ENCODE results near the gene GALR3.

Gene GALR3

DNA sequence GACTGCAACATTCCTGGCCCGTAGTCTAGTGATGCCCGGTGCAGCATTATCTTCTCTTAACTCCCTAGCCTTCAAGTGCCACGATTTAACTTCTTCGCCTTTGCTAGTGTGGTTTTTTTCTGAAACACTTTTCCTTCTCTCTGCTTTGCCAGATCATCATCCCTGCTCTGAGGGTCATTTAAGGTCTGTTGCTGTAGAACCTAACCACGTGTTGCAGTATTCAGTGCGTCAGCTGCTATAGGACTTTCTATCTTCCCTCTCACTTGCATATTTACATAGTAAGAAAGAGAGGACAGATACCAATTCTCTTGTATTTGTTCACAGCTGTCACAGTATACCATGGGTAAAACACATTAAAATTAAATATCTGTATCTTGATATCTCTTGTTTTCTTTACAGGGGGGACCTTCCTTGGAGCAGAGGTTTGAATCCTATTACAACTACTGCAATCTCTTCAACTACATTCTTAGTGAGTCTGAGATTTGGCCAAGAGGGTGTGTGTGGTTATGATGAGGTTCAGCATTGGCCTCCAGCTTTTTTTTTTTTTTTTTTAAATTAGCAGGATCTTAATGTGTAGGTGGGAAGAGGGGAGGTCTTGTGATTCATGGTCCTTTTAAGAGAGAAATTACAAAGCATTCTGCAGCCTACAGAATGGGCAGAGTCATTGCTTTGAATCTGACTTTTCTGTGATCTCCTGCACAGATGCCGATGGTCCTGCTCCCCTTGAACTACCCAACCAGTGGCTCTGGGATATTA is 39.6 kb downstream of the GALR3 start:
- TF ChIP-seq ZBTB7A (IDR thresholded peaks at IDR 0.05; ENCODE audit: low read depth), result no peak
- TF ChIP-seq FOXM1 (IDR thresholded peaks at IDR 0.05; ENCODE audit: borderline replicate concordance, low read depth), result no peak
- TF ChIP-seq EGR1 (IDR thresholded peaks at IDR 0.05), result no peak
- TF ChIP-seq YY1 (IDR thresholded peaks at IDR 0.05; ENCODE audit: low read depth), result no peak
- TF ChIP-seq, protein P1, sequence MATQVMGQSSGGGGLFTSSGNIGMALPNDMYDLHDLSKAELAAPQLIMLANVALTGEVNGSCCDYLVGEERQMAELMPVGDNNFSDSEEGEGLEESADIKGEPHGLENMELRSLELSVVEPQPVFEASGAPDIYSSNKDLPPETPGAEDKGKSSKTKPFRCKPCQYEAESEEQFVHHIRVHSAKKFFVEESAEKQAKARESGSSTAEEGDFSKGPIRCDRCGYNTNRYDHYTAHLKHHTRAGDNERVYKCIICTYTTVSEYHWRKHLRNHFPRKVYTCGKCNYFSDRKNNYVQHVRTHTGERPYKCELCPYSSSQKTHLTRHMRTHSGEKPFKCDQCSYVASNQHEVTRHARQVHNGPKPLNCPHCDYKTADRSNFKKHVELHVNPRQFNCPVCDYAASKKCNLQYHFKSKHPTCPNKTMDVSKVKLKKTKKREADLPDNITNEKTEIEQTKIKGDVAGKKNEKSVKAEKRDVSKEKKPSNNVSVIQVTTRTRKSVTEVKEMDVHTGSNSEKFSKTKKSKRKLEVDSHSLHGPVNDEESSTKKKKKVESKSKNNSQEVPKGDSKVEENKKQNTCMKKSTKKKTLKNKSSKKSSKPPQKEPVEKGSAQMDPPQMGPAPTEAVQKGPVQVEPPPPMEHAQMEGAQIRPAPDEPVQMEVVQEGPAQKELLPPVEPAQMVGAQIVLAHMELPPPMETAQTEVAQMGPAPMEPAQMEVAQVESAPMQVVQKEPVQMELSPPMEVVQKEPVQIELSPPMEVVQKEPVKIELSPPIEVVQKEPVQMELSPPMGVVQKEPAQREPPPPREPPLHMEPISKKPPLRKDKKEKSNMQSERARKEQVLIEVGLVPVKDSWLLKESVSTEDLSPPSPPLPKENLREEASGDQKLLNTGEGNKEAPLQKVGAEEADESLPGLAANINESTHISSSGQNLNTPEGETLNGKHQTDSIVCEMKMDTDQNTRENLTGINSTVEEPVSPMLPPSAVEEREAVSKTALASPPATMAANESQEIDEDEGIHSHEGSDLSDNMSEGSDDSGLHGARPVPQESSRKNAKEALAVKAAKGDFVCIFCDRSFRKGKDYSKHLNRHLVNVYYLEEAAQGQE (IDR thresholded peaks at IDR 0.05; ENCODE audit: low read depth), result no peak
- TF ChIP-seq TEAD4 (IDR thresholded peaks at IDR 0.05), result no peak
- TF ChIP-seq, protein P2, sequence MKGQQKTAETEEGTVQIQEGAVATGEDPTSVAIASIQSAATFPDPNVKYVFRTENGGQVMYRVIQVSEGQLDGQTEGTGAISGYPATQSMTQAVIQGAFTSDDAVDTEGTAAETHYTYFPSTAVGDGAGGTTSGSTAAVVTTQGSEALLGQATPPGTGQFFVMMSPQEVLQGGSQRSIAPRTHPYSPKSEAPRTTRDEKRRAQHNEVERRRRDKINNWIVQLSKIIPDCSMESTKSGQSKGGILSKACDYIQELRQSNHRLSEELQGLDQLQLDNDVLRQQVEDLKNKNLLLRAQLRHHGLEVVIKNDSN (IDR thresholded peaks at IDR 0.05), result no peak
- TF ChIP-seq CEBPB (IDR thresholded peaks at IDR 0.05), result no peak
- TF ChIP-seq TAF1 (IDR thresholded peaks at IDR 0.05; ENCODE audit: low read depth), result no peak

DNA sequence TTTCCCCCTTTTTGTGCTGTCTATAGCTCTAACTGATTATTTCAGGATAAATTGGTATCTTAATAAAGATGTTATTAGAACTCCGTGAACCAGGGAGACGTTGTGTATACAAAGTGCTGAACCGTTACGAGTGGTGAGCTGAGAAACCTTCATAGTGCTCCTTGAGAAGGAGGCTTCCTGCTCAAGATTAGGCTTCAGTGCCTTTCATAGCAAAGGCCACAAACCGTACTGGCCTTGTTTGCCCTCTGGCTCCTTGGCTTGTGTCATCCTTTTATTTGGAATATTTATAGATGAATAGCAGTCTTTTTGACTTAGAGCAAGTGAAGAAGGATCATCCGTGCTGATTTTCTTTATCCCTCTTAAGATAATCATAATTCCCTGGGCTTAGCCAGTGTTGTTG is 42.3 kb downstream of the GALR3 start:
- TF ChIP-seq RAD21 (IDR thresholded peaks at IDR 0.05; ENCODE audit: low read depth) (no peak), YY1 (IDR thresholded peaks at IDR 0.05; ENCODE audit: low read depth) (no peak)

DNA sequence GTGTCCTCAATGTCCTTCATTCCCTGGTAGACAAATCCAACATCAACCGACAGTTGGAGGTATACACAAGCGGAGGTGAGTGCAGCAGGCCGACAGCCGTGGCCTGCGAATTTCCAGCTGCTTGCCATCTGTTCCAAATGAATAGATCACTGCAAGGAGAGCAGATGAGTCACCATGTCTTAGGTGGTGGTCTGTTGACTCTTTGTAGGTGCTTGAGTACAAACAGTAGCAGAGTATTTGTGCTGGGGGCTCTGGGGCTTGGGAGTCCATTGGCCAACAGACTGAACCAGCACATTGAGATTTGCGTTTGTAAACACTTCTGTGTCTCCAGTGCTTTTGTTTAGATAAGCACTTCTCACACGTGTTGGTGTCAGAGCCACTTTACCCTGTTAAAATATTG is 47.1 kb downstream of the GALR3 start:
- TF ChIP-seq TAF1 (IDR thresholded peaks at IDR 0.05; ENCODE audit: low read depth) (no peak), NFIC (IDR thresholded peaks at IDR 0.05) (no peak), TEAD4 (IDR thresholded peaks at IDR 0.05) (no peak), YY1 (IDR thresholded peaks at IDR 0.05; ENCODE audit: low read depth) (no peak), EP300 (IDR thresholded peaks at IDR 0.05; ENCODE audit: borderline replicate concordance) (no peak), ZBTB7A (IDR thresholded peaks at IDR 0.05; ENCODE audit: low read depth) (no peak), FOXM1 (IDR thresholded peaks at IDR 0.05; ENCODE audit: borderline replicate concordance, low read depth) (no peak), CREB1 (IDR thresholded peaks at IDR 0.05; ENCODE audit: low read depth) (no peak)
- TF ChIP-seq, protein P1 (IDR thresholded peaks at IDR 0.05; ENCODE audit: low read depth), result no peak
